KMS-11 (cell line): ENCODE measurements around the gene INSYN2A.

Source experiments
- H2AFZ ChIP-seq: fragments of 200-600 bp; sonication (generic); 2 replicates; pipeline ENCODE4 v1.6.1; 2016; ENCODE audit warnings: antibody characterized with exemption, mixed run types, low read depth
- H3K27ac ChIP-seq: fragments of 200-600 bp; sonication (generic); 2 replicates; pipeline ENCODE4 v1.6.1; 2016; ENCODE audit warnings: mild to moderate bottlenecking, mixed run types
- H3K27me3 ChIP-seq: fragments of 200-600 bp; sonication (generic); 2 replicates; pipeline ENCODE4 v1.6.1; 2017; ENCODE audit warnings: mild to moderate bottlenecking, low read depth, mixed run types, moderate library complexity; ENCODE audit not compliant: insufficient read depth
- H3K36me3 ChIP-seq: fragments of 200-600 bp; sonication (generic); 2 replicates; pipeline ENCODE4 v1.6.1; 2017; ENCODE audit warnings: mild to moderate bottlenecking, mixed run types; ENCODE audit not compliant: insufficient read depth
- H3K4me1 ChIP-seq: fragments of 200-600 bp; sonication (generic); 2 replicates; pipeline ENCODE4 v1.6.1; 2016; ENCODE audit warnings: mild to moderate bottlenecking, low read depth, mixed run types; ENCODE audit not compliant: poor library complexity, severe bottlenecking
- H3K4me2 ChIP-seq: fragments of 200-600 bp; sonication (generic); 2 replicates; pipeline ENCODE4 v1.7.0; 2016; ENCODE audit warnings: mild to moderate bottlenecking, mixed run types
- H3K4me3 ChIP-seq: fragments of 200-600 bp; sonication (generic); IDR thresholded peaks from 2 replicates; pipeline ENCODE4 v1.6.1; 2017; ENCODE audit warnings: low read depth, low read length, mixed read lengths; ENCODE audit not compliant: insufficient read depth
- H3K79me2 ChIP-seq: fragments of 200-600 bp; sonication (generic); 2 replicates; pipeline ENCODE4 v1.6.1; 2016; ENCODE audit warnings: low read depth, mixed run types; ENCODE audit not compliant: insufficient read depth
- H3K9ac ChIP-seq: fragments of 200-600 bp; sonication (generic); 2 replicates; pipeline ENCODE4 v1.6.1; 2016; ENCODE audit warnings: mild to moderate bottlenecking, mixed run types
- H4K20me1 ChIP-seq: fragments of 200-600 bp; sonication (generic); 2 replicates; pipeline ENCODE4 v1.6.1; 2016; ENCODE audit warnings: mild to moderate bottlenecking, mixed run types; ENCODE audit not compliant: insufficient read depth
- CTCF ChIP-seq: fragments of 200-600 bp; sonication (generic); conservative IDR thresholded peaks from 2 replicates; pipeline ENCODE4 v1.6.1; 2017; ENCODE audit warnings: low read depth, mild to moderate bottlenecking, antibody characterized with exemption, low read length, moderate library complexity, mixed read lengths

INSYN2A gene

GRCh38 chr10:127150136-127150535 is 46.3 kb downstream of the INSYN2A start:
- no peak overlapping the region for H3K27ac ChIP-seq
- no peak overlapping the region for H3K4me2 ChIP-seq
- no peak for TF ChIP-seq CTCF
- H3K4me1 ChIP-seq: no peaks in the 10 kb centered on the region
- no peaks in the 10 kb centered on the region for H4K20me1 ChIP-seq
- no peaks in the 10 kb centered on the region for H3K27me3 ChIP-seq
- H3K4me3 ChIP-seq: no peak overlapping the region
- H3K36me3 ChIP-seq: no peaks in the 10 kb centered on the region
- no peak overlapping the region for H3K9ac ChIP-seq
- H2AFZ ChIP-seq: no peak overlapping the region
- no peaks in the 10 kb centered on the region for H3K79me2 ChIP-seq

- H3K4me3 ChIP-seq: no peak overlapping the region
- TF ChIP-seq CTCF: no peak
- no peak overlapping the region for H3K27ac ChIP-seq
- no peaks in the 10 kb centered on the region for H3K36me3 ChIP-seq
- no peaks in the 10 kb centered on the region for H3K4me1 ChIP-seq
- no peaks in the 10 kb centered on the region for H3K79me2 ChIP-seq
- no peak overlapping the region for H2AFZ ChIP-seq
- H3K9ac ChIP-seq: no peak overlapping the region
- H3K4me2 ChIP-seq: no peak overlapping the region
- no peaks in the 10 kb centered on the region for H3K27me3 ChIP-seq
- H4K20me1 ChIP-seq: no peaks in the 10 kb centered on the region
These were observed 46.8 kb downstream of the INSYN2A start for GRCh38 chr10:127149501-127150081.

- Histone ChIP-seq H3K4me2 (no peak overlapping the region), H3K27ac (no peak overlapping the region), H4K20me1 (no peaks in the 10 kb centered on the region), H3K9ac (no peak overlapping the region), H3K27me3 (no peaks in the 10 kb centered on the region), H3K79me2 (no peaks in the 10 kb centered on the region), H3K36me3 (no peaks in the 10 kb centered on the region), H2AFZ (no peak overlapping the region), H3K4me3 (no peak overlapping the region), H3K4me1 (no peaks in the 10 kb centered on the region)
- no peak for TF ChIP-seq CTCF
These were observed 47.5 kb downstream of the INSYN2A start for GRCh38 chr10:127148933-127149220.

- Histone ChIP-seq H3K79me2 (no peaks in the 10 kb centered on the region), H3K27ac (no peak overlapping the region), H3K4me3 (no peak overlapping the region), H3K4me1 (no peaks in the 10 kb centered on the region), H2AFZ (no peak overlapping the region), H4K20me1 (no peaks in the 10 kb centered on the region), H3K9ac (no peak overlapping the region), H3K4me2 (no peak overlapping the region), H3K27me3 (no peaks in the 10 kb centered on the region), H3K36me3 (no peaks in the 10 kb centered on the region)
- no peak for TF ChIP-seq CTCF
These were observed 48.1 kb downstream of the INSYN2A start for GRCh38 chr10:127148066-127148932.
